Endothelial cell of hepatic sinusoid (primary cell): ENCODE data around the gene NOS1AP.

Experiments
- in situ Hi-C: cut with HindIII; loops from 2 replicates; pipeline ENCODE4 v1.10.0; 2017; ENCODE audit warnings: low sequenced_read_pairs

The NOS1AP gene

DNA sequence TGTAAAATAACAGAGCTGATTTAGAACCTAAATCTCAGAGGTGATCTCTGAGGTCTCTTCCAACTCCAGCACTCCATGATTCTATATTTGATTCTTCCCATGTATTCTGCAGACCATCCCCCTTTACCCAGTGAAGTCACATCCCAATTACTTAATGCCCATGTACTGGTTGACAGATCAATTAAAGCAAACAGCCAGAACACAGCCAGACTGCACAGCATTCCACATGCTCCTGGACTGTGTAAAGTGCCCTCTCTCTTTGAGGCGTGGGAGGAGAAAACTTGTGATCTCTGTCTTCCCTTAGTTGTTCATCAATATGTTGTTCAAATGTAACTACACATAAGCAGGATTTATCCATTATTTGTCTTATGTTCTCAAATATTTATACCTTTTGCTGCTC, 18.1 kb downstream of the NOS1AP start:
- in situ Hi-C loops: no loop called here

DNA sequence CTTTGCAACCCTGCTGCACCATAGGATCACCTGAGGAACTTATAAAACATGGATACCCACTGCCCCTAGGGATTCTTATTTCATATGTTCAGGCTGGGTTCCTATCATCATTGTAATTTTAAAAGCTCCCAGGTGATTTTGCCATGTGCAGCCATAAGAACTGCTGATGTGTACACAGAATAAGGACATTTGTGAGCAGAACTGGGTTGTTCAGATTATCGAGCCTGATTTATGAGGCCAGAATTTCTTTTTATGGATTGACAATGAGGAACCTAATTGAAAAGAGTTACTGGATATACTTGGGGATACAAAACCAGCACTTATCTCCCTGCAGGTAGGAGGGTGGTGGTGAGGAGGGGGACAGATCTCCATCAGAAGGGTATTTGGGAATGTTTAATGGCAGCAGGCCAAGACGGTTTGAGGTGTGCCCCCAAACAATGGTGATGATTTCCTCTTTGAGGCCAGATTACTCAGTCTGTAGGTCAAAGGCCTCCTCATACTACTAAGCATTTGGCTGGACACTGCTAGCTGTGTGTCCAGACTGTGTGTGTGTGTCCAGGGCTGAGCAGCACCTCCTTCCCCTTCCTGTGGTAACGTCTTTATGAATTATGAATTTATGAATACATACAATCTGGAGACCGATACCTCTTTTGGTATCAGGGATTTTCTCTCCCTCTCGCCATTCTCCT, 18.9 kb downstream of the NOS1AP start:
- in situ Hi-C loops: no loop called here

DNA sequence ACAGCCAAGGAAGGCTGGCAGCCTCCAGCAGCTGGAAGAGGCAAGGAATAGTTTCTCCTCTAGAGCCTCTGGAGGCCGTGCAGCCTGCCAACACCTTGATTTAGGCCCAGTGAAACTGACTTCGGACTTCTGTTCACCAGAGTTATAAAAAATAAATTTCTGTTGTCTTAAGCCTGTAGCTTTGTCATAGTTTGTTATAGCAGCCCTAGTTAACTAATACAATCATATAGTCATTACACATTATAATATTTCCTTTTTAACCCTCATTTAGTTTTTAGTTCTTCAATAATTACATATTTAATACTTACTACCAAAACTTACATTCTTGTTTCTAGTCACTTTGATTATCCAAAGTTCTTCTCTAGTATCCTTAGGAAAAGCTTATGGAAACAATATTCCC, 20.3 kb downstream of the NOS1AP start:
- in situ Hi-C loops: no loop called here

DNA sequence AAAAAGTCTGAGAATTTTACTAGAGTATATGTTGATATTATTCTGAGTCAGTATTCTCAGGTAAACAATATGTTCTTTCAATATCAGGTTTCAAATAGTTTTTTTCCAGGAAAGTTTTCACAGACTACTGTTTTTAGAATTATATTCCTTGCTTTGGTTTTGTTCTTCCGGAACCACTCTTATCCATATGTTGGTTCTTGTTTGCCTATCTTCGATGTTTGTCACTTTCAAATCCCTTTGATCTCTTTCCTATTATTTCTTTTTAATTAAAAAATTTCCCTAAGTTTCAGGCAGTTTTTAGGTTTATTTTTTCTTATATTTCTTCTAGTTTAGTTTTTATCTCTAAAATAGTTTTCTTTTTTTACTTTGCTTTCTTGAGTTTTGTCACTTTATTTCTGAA, 20.9 kb downstream of the NOS1AP start:
- in situ Hi-C loops: no loop called here

DNA sequence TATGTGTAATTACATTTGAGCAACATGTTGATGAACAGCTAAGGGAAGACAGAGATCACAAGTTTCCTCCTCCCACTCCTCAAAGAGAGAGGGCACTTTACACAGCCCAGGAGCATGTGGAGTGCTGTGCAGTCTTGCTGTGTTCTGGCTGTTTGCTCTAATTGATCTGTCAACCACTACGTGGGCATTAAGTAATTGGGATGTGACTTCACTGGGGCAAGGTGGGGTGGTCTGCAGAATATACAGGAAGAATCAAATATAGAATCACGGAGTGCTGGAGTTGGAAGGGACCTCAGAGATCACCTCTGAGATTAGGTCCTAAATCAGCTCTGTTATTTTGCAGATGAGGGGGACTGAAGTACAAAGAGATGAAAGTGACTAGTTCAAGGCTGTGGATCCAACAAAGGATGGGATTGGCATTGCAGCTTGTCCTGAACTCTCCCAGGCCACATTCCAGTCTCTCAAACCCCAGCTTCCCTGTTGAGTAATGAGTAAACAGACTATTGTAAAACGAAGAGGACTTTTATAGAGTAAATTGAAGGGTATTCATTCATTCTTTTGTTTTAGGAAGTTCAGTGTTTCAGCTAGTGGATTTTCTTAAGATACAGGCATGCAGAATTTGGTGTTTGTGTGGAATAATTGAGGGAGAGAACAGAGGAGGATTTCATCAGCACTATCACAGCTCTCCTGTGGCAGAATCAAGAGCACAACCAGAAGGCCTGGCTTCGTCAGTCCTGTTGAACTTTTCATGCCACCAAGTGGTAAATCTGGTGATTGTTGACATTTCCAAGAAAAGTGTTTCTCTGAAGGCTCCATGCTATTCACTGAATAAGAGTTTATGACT, 22.4 kb downstream of the NOS1AP start:
- in situ Hi-C loops: no loop called here

DNA sequence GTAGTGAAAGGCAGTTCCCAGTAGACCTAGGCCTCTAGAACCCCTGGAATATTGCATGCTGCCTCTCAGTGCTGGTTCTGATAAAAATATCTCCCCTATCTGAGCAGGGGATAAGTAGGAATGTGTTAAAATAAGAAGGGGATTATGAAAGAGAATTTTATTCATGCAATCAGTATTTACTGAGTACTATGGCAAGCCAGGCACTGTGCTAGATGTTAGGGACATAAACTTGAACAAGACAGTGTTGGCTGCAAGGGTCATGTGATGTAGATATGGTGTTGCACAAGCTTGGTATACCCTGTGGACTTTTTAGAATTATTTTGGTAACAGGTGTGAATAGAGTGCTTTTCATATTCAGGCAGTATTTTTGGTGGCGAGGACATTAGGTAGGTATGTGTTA, 23.6 kb downstream of the NOS1AP start:
- in situ Hi-C loops: no loop called here

DNA sequence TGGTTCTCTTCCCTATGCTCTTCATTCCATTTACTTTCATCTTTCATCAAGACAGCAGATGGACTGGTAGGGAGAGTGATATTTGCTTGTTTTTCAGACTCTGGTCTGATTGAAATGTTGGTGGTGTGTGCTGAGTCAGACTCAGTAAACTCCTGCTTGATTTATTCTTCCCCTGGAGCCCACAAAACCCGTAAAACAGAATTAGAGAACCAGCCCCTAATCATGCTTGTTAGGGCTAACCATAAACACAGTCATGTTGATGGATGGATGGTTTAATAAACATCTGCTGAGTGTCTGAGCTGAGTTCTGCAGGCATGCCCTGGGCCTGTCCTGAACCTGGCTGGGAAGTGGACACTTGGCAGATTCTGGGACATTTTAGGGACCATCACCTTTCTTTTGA, 24.8 kb downstream of the NOS1AP start:
- in situ Hi-C loops: no loop called here

DNA sequence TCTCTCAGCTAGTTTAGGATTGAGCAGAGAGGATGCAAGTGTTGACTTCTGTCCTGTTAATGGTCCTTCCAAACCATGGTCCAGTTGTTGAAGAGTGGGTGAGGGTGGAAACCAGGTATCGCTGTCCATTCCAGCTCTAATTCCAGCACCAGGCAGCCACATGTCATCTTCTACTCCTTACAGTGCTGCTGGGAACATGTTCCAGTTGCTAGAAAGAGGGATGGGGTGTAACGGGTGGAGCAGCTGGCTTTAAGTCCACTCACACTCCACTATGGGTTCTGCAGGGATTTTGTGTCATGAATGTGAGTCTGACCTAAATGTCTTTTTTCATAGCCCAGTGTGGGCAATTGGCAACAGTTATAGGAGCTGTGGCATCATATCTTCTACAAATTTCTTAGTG, 25.2 kb downstream of the NOS1AP start:
- in situ Hi-C loops: no loop called here

DNA sequence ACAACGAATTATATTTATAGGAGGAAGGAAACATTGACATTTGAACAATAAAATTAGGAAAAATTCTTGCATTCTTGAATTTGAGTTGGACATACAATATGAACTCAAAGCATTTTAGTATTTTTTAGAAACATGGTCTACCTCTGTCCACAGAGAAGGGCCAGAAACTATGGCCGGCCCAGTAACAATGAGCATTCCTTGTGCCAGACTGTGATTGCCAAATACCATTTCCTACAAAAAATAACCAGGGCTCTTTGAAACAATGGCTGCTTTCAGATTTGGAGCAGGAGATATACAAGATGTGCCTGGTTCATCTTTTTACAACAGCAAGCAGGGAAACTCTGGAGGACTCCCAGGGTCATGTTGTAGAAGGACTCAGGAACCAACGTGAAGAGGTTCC, 38.4 kb downstream of the NOS1AP start:
- in situ Hi-C loops: no loop called here

DNA sequence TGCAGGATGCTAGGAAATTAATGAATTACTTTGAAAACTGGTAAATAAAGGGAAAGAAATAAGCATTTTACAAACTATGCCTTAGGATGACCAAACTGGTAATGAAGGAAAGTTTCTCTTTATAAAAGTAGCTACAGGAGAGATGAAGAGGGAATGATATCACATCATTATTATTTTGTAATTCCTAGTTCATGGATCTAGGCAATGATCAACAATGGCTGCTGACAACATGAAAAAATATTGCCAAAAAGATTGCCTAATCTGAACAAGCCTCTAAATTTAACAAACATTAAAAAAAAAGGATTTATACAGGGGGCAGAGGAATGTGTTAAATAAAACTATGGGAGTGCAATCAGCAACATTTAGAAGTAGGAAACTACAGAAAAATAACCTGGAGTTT, 38.9 kb downstream of the NOS1AP start:
- in situ Hi-C loops: no loop called here

DNA sequence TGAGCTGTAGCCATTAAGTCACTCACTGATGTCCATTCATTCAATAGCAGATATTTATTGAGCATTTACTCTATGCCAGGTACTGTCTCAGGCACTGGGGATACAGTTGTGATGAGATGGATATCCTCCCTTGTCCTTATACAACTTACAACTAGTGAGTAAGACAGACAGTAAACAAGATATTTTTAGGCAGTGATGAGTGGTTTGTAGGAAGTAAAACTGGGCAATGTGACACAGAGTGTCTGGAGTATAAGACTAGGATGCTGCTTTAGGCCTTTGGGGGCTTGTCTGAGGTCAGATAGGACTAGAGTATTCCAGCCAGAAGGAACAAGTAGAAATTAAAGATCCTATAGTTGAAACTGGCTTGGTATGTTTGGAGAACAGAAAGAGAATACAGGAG, 41.4 kb downstream of the NOS1AP start:
- in situ Hi-C loops: no loop called here

DNA sequence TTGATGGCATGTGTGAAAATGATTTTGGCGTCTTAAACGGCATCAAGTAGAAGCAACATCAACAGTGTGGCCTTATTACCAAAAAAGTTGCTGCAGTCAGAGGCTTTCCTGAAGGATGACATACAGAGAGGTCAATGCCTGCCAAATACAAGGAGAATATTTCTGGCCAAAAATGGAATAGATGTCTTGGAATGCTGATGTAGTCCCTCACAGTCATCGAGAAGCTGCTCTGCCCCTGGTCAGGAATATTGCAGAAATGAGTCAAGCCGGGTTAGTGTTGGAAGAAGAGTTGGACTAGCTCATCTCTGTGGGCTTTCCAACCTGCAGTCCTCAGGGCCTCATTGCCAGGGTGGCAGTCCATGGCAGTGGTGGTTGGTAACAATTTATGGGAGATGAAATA, 42.1 kb downstream of the NOS1AP start:
- in situ Hi-C loops: no loop called here

DNA sequence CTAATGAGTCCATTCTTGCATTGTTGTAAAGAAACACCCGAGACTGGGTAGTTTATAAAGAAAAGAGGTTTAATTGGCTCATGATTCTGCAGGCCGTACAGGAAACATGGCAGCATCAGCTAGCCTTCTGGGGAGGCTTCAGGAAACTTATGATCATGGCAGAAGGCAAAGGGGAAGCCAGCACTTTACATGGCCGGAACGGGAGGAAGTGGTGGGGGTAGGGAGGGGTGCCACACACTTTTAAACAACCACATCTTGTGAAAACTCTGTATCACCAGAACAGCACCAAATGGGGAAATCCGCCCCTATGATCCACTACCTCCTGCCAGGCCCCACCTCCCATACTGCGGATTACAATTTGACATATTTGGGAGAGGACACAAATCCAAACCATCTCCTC, 43.9 kb downstream of the NOS1AP start:
- in situ Hi-C loops: no loop called here

DNA sequence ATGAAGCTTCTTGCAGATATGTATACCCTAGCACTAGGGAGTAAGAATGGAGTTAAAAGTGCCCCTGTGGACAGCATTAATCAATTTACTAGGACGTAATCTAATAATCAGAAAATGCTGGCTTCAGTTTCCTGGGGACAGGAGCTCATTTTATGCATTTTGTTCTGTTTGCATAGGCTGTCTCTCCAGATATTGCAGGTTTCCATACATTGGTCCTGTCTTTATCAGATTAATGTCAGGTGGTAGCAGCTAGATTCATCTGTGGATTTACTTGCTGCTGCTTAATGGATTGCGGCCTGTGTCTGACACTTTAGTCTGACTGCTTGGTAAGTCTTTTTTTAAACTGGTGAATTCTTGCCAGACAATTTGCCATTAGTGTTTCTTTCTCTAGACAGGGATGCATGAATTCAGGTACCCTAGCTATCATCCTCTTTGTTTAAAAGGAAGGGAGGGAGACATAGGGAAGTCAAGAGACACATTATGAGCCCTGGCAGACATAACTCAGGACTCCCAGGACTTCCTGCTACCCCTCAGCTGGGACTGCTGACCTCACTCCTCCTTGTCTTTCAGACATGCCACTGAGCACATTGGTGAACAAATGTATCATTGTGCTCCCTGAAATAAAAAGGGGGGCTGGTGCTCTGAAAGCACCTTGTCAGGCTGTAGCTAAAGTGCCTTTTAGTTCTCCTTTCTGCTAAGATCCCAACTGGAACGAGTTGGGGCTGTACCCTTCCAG, 47.7 kb downstream of the NOS1AP start:
- in situ Hi-C loops: no loop called here

DNA sequence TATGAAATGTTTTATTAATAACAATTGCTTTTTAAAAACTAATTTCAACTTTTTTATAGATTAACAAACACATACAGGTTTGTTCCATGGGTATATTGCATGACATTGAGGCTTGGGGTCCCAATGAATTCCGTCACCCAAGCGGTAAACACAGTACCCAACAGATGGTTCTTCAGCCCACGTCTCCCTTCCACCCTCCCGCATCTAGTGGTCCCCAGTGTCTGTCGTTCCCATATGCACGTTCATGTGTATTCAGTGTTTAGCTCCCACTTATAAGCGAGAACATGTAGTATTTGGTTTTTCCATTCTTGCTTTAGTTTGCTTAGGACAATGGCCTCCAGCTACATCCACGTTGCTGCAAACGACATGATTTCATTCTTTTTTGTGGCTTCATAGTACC, 48.6 kb downstream of the NOS1AP start:
- in situ Hi-C loops: no loop called here

DNA sequence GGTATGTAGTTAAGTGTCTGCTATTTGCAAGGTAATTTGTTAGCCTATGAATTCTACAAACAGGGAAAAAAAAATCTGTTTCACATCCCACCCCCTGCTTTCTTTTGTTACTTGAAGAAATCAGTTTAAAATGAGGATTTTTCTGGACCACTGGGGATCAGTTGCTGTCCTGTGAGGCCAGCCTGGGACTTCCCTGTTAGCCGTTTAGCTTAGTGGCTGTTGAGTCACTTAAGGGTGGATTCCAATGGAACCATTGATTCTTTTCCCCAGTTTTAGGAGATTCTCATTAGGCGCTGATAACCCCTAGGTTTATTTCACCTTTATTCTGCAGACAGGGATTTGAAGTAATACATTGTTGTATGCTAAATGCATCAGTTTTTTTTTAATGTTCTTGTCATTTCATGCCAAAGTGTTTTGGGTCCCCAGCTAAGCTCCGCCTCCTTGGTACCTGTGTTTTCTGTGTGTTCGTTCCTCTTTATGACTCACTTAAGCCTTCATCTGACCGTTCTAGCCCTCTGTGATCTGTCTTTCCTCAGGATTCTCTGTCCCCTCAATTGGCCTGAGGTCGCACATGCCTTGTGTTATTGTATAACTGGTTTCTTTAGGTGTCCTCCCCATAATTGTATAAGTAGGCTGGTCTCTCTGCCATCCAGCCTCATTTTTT, 59.3 kb downstream of the NOS1AP start:
- in situ Hi-C loops: no loop called here

DNA sequence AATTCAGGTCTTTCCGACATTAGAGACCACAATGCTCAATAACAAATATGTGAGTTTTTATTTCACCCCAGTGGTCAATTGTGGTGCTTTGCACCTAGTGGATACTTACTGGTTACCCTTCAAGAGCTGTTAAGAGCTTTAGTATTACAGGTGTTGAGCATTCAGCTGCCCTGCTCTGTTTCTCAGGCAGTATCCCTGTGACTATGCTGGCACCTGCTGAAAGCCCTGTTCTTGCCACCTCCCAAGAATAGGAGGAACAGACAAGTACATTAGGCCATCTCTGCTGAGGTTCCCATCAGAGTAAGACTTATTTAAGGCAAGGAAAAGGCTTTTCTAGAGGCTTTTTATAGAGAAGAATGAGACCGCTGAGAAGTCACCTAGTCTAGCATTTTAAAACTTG, 60.8 kb downstream of the NOS1AP start:
- in situ Hi-C loops: no loop called here

DNA sequence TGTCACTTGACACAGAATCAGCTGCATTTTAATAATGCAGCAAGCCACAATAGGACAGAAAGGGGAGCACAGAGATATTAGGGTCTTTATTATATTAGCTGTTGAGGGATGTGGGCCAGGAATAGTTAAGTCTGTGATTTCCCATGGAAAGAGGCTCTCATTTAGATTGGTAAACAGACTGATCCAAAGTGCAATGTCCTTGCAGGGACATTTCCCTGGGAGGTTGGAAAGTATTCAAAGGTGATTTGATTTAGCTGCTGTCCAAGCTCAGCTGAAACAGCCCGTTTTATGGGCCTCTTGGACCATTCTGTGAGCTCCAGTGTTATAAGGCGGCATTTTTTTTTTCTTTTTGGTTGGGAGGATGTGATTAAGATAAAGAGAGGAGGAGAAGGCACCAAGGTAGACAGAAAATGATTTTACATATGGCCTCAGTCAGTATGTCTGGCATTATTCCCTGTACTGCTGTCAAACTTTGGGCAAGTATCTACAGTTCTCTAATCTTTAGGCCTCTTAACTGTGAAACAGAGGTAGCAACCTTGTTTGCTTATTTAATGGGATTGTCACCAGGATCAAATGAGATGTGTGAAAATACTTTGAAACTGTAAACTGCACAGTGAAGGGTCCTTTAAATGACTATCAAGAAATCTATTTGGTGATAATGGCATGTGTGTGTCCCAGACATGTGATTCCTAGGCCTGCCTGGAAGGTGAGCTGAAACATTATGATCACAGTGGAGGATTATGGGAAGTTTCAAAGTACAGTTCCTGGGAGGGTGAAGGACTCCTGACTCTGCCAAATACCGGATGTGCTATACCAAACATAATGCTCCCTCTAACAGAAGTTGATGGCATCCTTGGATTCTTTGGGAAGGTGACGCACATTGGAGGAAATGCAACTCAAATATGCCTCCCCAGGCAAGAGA, 62.2 kb downstream of the NOS1AP start:
- in situ Hi-C loops: no loop called here

DNA sequence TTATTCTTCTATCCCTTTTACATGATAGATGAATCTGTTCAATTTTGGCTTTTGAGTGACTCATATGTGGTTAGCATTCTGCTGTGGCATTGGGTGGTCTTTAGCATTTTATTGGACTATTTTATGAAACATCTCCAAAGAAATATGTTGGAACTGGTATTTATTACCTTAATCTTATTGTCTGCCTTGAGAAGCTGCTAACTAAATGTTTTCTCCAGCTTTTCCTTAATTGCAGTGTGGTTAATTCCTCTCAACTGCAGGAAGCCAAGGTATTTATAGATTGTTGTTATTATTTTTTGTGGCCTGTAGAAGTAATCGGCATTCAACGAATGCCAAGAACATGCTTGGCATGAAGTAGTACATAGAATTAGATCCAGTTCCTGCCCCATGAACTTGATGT, 64.1 kb downstream of the NOS1AP start:
- in situ Hi-C loops: no loop called here

DNA sequence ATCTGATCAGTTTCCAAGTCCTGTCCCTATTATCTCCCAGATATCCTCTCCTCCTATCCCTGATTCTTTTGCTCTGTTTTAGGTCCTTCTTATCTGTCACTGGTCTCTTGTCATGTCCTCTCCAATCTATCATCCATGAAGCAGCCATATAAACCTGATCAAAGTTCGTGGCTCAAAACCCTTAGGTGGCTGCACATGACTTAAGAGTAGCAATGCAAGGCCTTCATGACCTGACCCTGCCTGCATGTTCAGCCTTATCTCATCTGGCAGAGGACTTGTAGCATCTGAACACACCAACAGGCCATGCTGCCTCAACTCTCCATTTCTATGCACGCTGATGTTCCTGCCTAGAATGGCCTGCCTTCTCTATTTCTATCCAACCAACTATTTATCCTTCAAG, 65.2 kb downstream of the NOS1AP start:
- in situ Hi-C loops: no loop called here
